SK-N-SH treated with all-trans-retinoic acid at 6 μM for 48 hours (cell line): ENCODE data around the gene MPDU1.

Experiments used
- ARNTL ChIP-seq: fragments of 450-650 bp; formaldehyde crosslinking; IDR thresholded peaks from 2 replicates; pipeline ENCODE4 v1.5.0; 2020; ENCODE audit warnings: low read depth, mild to moderate bottlenecking, moderate library complexity, borderline replicate concordance
- ESRRG ChIP-seq: fragments of 250-450 bp; sonication (Bioruptor Pico); IDR thresholded peaks from 2 replicates; pipeline ENCODE4 v1.6.1; 2021; ENCODE audit warnings: mild to moderate bottlenecking
- OSR1 ChIP-seq: fragments of 250-450 bp; sonication (Bioruptor Pico); IDR thresholded peaks from 2 replicates; pipeline ENCODE4 v1.8.0; 2022; ENCODE audit warnings: moderate library complexity, mild to moderate bottlenecking, inconsistent platforms
- PPARA ChIP-seq: fragments of 250-450 bp; sonication (Bioruptor Pico); IDR thresholded peaks from 2 replicates; pipeline ENCODE4 v1.5.0; 2020; ENCODE audit warnings: mild to moderate bottlenecking, borderline replicate concordance
- TF ChIP-seq, protein P1 (sequence below): fragments of 250-450 bp; sonication (Bioruptor Pico); IDR thresholded peaks from 2 replicates; pipeline ENCODE4 v1.5.1; 2020; ENCODE audit warnings: low read depth, mild to moderate bottlenecking, moderate library complexity
- TF ChIP-seq, protein P2 (sequence below): fragments of 250-450 bp; sonication (Bioruptor Pico); IDR thresholded peaks from 2 replicates; pipeline ENCODE4 v1.5.1; 2021; ENCODE audit warnings: mild to moderate bottlenecking, moderate library complexity

DNA sequence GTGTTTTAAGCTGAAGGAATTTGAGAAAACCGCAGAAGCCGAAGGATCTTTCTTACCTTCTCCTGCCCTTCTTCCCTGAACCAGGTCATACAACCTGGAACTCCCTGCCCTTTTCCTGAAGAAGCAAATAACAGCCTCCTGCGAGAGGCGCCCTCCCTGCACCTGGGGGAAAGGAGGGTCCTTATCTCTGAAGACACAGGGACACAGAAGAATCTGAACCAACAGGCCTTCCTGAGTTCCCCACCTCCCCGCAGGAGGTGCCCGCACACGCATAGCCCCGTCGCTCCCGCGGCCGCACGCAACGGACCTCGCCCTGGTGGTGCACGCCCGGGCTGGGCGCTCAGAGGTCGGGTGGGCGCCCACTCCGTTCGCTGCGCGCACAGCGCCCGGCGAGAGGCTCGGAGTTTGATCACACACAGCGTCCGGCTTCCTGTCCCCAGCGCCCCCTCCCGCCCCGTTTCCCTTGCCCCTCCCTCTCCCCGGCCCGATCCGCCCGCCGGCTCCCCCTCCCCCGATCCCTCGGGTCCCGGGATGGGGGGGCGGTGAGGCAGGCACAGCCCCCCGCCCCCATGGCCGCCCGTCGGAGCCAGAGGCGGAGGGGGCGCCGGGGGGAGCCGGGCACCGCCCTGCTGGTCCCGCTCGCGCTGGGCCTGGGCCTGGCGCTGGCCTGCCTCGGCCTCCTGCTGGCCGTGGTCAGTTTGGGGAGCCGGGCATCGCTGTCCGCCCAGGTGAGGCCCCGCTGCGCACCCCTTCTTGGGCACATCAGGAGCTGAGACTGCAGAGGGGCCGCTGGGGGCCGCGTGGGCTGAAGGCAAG, 34.9 kb upstream of the MPDU1 start, which contains the start of gene TNFSF12:
- TF ChIP-seq, protein P1, sequence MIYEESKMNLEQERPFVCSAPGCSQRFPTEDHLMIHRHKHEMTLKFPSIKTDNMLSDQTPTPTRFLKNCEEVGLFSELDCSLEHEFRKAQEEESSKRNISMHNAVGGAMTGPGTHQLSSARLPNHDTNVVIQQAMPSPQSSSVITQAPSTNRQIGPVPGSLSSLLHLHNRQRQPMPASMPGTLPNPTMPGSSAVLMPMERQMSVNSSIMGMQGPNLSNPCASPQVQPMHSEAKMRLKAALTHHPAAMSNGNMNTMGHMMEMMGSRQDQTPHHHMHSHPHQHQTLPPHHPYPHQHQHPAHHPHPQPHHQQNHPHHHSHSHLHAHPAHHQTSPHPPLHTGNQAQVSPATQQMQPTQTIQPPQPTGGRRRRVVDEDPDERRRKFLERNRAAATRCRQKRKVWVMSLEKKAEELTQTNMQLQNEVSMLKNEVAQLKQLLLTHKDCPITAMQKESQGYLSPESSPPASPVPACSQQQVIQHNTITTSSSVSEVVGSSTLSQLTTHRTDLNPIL (CRISPR knock-in tag) = no peak
- TF ChIP-seq ESRRG (CRISPR knock-in tag) (no peak), OSR1 (CRISPR knock-in tag) (no peak), ARNTL (CRISPR knock-in tag) (no peak), PPARA (no peak)
- TF ChIP-seq, protein P2, sequence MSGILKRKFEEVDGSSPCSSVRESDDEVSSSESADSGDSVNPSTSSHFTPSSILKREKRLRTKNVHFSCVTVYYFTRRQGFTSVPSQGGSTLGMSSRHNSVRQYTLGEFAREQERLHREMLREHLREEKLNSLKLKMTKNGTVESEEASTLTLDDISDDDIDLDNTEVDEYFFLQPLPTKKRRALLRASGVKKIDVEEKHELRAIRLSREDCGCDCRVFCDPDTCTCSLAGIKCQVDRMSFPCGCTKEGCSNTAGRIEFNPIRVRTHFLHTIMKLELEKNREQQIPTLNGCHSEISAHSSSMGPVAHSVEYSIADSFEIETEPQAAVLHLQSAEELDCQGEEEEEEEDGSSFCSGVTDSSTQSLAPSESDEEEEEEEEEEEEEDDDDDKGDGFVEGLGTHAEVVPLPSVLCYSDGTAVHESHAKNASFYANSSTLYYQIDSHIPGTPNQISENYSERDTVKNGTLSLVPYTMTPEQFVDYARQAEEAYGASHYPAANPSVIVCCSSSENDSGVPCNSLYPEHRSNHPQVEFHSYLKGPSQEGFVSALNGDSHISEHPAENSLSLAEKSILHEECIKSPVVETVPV (CRISPR knock-in tag) = no peak
